Measurements from ENCODE around the gene TRAF3IP1. TPM values are rescaled to one million over a fixed set of nuclear protein-coding genes. Genes with fewer than 3 reads are reported as not detected.
"Not testable (repeated sequence)": the region's sequence is repeated elsewhere in the genome, so short reads cannot be mapped to it uniquely, and the experiment has no call there.

Gene TRAF3IP1
- total RNA-seq, 1 donor from 2014 or later: 13.5 TPM

- FAIRE-seq (no peak), DNase-seq (ENCODE audit: low spot score in 2 of 2) (no peak)
Measured at GRCh38 chr2:238404406-238405216, 84.3 kb downstream of the TRAF3IP1 start.

GRCh38 chr2:238405217-238405555, 84.9 kb downstream of the TRAF3IP1 start:
- not testable (repeated sequence) for FAIRE-seq; DNase-seq (ENCODE audit: low spot score in 2 of 2)

GRCh38 chr2:238406221-238406997, 86.1 kb downstream of the TRAF3IP1 start:
- no peak for FAIRE-seq
- no peak for DNase-seq (ENCODE audit: low spot score in 2 of 2)

- DNase-seq (ENCODE audit: low spot score in 2 of 2) (no peak), FAIRE-seq (no peak)
Measured at GRCh38 chr2:238406998-238407285, 86.6 kb downstream of the TRAF3IP1 start.

- DNase-seq (ENCODE audit: low spot score in 2 of 2) (no peak), FAIRE-seq (no peak)
Measured at GRCh38 chr2:238407566-238407965, 87.2 kb downstream of the TRAF3IP1 start.

- no peak for FAIRE-seq
Measured at GRCh38 chr2:238408615-238409340, 88.5 kb downstream of the TRAF3IP1 start.

GRCh38 chr2:238409341-238410199, 89.3 kb downstream of the TRAF3IP1 start:
- DNase-seq (ENCODE audit: low spot score in 2 of 2) (no peak), FAIRE-seq (no peak)

More at GRCh38 chr2:238408615-238409340, 88.5 kb downstream of the TRAF3IP1 start:
- no peak for DNase-seq (ENCODE audit: low spot score in 2 of 2)

- FAIRE-seq (no peak), DNase-seq (ENCODE audit: low spot score in 2 of 2) (no peak)
Measured at GRCh38 chr2:238412067-238412767, 91.9 kb downstream of the TRAF3IP1 start.

GRCh38 chr2:238413368-238413767, 93.0 kb downstream of the TRAF3IP1 start:
- no peak for DNase-seq (ENCODE audit: low spot score in 2 of 2)
- FAIRE-seq: no peak

- DNase-seq (ENCODE audit: low spot score in 2 of 2): no peak
- FAIRE-seq: no peak
Measured at GRCh38 chr2:238415036-238415764, 94.9 kb downstream of the TRAF3IP1 start.

GRCh38 chr2:238415893-238416292, 95.6 kb downstream of the TRAF3IP1 start:
- FAIRE-seq (no peak), DNase-seq (ENCODE audit: low spot score in 2 of 2) (no peak)

- FAIRE-seq: no peak
- DNase-seq (ENCODE audit: low spot score in 2 of 2): no peak
Measured at GRCh38 chr2:238418196-238418998, 98.1 kb downstream of the TRAF3IP1 start.

GRCh38 chr2:238418999-238419546, 98.8 kb downstream of the TRAF3IP1 start:
- DNase-seq (ENCODE audit: low spot score in 2 of 2) (no peak), FAIRE-seq (no peak)

GRCh38 chr2:238420442-238420841, 100.1 kb downstream of the TRAF3IP1 start:
- DNase-seq (ENCODE audit: low spot score in 2 of 2): no peak
- no peak for FAIRE-seq

- no peak for FAIRE-seq
- DNase-seq (ENCODE audit: low spot score in 2 of 2): no peak
Measured at GRCh38 chr2:238420878-238421694, 100.8 kb downstream of the TRAF3IP1 start.

GRCh38 chr2:238421695-238422035, 101.3 kb downstream of the TRAF3IP1 start:
- no peak for FAIRE-seq

GRCh38 chr2:238422285-238422684, 102.0 kb downstream of the TRAF3IP1 start:
- DNase-seq (ENCODE audit: low spot score in 2 of 2) (no peak), FAIRE-seq (no peak)

More at GRCh38 chr2:238421695-238422035, 101.3 kb downstream of the TRAF3IP1 start:
- no peak for DNase-seq (ENCODE audit: low spot score in 2 of 2)

All from frontal cortex (tissue), 4 donors.